ENCODE data around the gene TMEM165.

- no peak for TF ChIP-seq CTCF (IDR thresholded peaks at IDR 0.05)
- TF ChIP-seq POLR2A (IDR thresholded peaks at IDR 0.05) = no peak
Observed at GRCh38 chr4:55386073-55386472, 9.7 kb upstream of the TMEM165 start.
